ENCODE measurements around the gene TNIK.

GRCh38 chr3:171317171-171317570, 143.0 kb downstream of the TNIK start:
- TF ChIP-seq ZNF331 (CRISPR knock-in tag; IDR thresholded peaks at IDR 0.05; ENCODE audit: low read depth) (no peak), CTCF (conservative IDR thresholded peaks at IDR 0.05; ENCODE audit: low read depth in 2 of 2) (no peak), EZH2phosphoT487 (IDR thresholded peaks at IDR 0.05; ENCODE audit: unreplicated experiment) (no peak), STAT1 (IDR thresholded peaks at IDR 0.05; ENCODE audit: unreplicated experiment) (no peak), REST (IDR thresholded peaks at IDR 0.05; ENCODE audit: unreplicated experiment) (no peak), EZH2 (IDR thresholded peaks at IDR 0.05; ENCODE audit: low read depth, unreplicated experiment) (no peak), POLR2AphosphoS5 (IDR thresholded peaks at IDR 0.05; ENCODE audit: low read depth) (no peak), ETS1 (IDR thresholded peaks at IDR 0.05) (no peak), JUNB (IDR thresholded peaks at IDR 0.05; ENCODE audit: unreplicated experiment) (no peak), CREB1 (CRISPR knock-in tag; IDR thresholded peaks at IDR 0.05; ENCODE audit: low read depth) (no peak), ZNF462 (CRISPR knock-in tag; IDR thresholded peaks at IDR 0.05) (no peak), ZNF114 (CRISPR knock-in tag; IDR thresholded peaks at IDR 0.05) (no peak)
